Measurements from ENCODE around the gene SRGAP2C. TPM values are rescaled to one million over a fixed set of nuclear protein-coding genes. Genes with fewer than 3 reads are reported as not detected.

SRGAP2C gene
- total RNA-seq, 1 experiment from 2014 or later, result 67.6 TPM

- Mint-ChIP-seq H3K27me3 (ENCODE audit: low read depth) (no peaks in the 10 kb centered on the region), H3K9me3 (peaks cover 6% of the 10 kb centered on the region; the same call in 1 of the 2 replicates), H3K27ac (no peak overlapping the region), H3K4me1 (no peaks in the 10 kb centered on the region), H3K36me3 (0 out of 2 replicates have a peak, but pooled peaks cover 2% of the 10 kb centered on the region), H3K4me3 (no peak overlapping the region)
- POLR2A ChIA-PET, result no interaction called here
- TF ChIP-seq FOXJ3 (CRISPR knock-in tag; IDR thresholded peaks at IDR 0.05; ENCODE audit: borderline replicate concordance) (no peak), ATF1 (CRISPR knock-in tag; IDR thresholded peaks at IDR 0.05) (no peak), TEAD1 (CRISPR knock-in tag; IDR thresholded peaks at IDR 0.05) (no peak), MXD4 (CRISPR knock-in tag; IDR thresholded peaks at IDR 0.05; ENCODE audit: borderline replicate concordance) (no peak), NR2C2 (CRISPR knock-in tag; IDR thresholded peaks at IDR 0.05) (no peak), ZMAT4 (CRISPR knock-in tag; IDR thresholded peaks at IDR 0.05) (no peak), ZNF121 (CRISPR knock-in tag; IDR thresholded peaks at IDR 0.05) (no peak), IRF2 (CRISPR knock-in tag; IDR thresholded peaks at IDR 0.05; ENCODE audit: borderline replicate concordance, low read depth) (no peak), GABPB1 (CRISPR knock-in tag; IDR thresholded peaks at IDR 0.05) (no peak), MYBL2 (CRISPR knock-in tag; IDR thresholded peaks at IDR 0.05) (no peak)
- TF ChIP-seq, protein P1, sequence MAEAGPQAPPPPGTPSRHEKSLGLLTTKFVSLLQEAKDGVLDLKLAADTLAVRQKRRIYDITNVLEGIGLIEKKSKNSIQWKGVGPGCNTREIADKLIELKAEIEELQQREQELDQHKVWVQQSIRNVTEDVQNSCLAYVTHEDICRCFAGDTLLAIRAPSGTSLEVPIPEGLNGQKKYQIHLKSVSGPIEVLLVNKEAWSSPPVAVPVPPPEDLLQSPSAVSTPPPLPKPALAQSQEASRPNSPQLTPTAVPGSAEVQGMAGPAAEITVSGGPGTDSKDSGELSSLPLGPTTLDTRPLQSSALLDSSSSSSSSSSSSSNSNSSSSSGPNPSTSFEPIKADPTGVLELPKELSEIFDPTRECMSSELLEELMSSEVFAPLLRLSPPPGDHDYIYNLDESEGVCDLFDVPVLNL (CRISPR knock-in tag; IDR thresholded peaks at IDR 0.05; ENCODE audit: borderline replicate concordance, low read depth), result no peak
- TF ChIP-seq, protein P2, sequence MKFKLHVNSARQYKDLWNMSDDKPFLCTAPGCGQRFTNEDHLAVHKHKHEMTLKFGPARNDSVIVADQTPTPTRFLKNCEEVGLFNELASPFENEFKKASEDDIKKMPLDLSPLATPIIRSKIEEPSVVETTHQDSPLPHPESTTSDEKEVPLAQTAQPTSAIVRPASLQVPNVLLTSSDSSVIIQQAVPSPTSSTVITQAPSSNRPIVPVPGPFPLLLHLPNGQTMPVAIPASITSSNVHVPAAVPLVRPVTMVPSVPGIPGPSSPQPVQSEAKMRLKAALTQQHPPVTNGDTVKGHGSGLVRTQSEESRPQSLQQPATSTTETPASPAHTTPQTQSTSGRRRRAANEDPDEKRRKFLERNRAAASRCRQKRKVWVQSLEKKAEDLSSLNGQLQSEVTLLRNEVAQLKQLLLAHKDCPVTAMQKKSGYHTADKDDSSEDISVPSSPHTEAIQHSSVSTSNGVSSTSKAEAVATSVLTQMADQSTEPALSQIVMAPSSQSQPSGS (CRISPR knock-in tag; IDR thresholded peaks at IDR 0.05; ENCODE audit: borderline replicate concordance, low read depth), result no peak
- TF ChIP-seq, protein P3, sequence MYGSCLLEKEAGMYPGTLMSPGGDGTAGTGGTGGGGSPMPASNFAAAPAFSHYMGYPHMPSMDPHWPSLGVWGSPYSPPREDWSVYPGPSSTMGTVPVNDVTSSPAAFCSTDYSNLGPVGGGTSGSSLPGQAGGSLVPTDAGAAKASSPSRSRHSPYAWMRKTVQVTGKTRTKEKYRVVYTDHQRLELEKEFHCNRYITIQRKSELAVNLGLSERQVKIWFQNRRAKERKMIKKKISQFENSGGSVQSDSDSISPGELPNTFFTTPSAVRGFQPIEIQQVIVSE (CRISPR knock-in tag; IDR thresholded peaks at IDR 0.05; ENCODE audit: borderline replicate concordance), result no peak
- DNase-seq (ENCODE audit: low spot score), result no peak
- CTCF ChIA-PET, result no interaction called here
- no peak for ATAC-seq
Measured at GRCh38 chr1:121408354-121408753, 223.6 kb downstream of the SRGAP2C start.

DNA sequence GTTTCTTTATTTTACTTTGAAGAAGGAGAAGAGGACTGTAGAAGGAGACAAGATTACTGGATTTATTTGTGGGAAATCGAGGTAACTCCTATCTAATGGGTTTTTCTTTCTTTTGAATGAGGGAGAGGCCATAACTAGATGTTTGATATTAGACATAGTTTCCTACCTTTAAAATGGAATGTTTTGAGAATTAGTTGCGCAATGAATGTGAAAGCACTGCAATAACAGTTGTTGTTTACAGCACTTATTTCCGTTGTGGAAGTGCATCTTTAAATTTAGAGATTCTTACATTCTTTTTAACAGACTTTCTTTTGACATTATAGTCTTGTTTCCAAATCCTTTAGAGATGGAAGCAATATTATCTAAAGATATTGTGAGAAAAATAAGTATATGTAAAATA lies 229.0 kb downstream of the SRGAP2C start:
- ATAC-seq, result no peak
- no peak overlapping the region for H3K27ac Mint-ChIP-seq
- H3K4me3 Mint-ChIP-seq, result no peak overlapping the region
- H3K4me1 Mint-ChIP-seq, result peaks cover 5% of the 10 kb centered on the region
- CTCF ChIA-PET, result no interaction called here
- H3K27me3 Mint-ChIP-seq (ENCODE audit: low read depth), result no peaks in the 10 kb centered on the region
- H3K9me3 Mint-ChIP-seq, result no peaks in the 10 kb centered on the region
- POLR2A ChIA-PET, result no interaction called here
- H3K36me3 Mint-ChIP-seq, result no peaks in the 10 kb centered on the region
- DNase-seq (ENCODE audit: low spot score), result no peak
- TF ChIP-seq CBFB (CRISPR knock-in tag; IDR thresholded peaks at IDR 0.05; ENCODE audit: low read depth) (no peak), GABPB1 (CRISPR knock-in tag; IDR thresholded peaks at IDR 0.05) (no peak), SOX15 (CRISPR knock-in tag; IDR thresholded peaks at IDR 0.05) (no peak), NFE2L1 (CRISPR knock-in tag; IDR thresholded peaks at IDR 0.05) (no peak), AFF4 (CRISPR knock-in tag; IDR thresholded peaks at IDR 0.05; ENCODE audit: borderline replicate concordance) (no peak), PRRX2 (CRISPR knock-in tag; IDR thresholded peaks at IDR 0.05) (no peak), OVOL2 (CRISPR knock-in tag; IDR thresholded peaks at IDR 0.05; ENCODE audit: borderline replicate concordance) (no peak)
- TF ChIP-seq, protein P4, sequence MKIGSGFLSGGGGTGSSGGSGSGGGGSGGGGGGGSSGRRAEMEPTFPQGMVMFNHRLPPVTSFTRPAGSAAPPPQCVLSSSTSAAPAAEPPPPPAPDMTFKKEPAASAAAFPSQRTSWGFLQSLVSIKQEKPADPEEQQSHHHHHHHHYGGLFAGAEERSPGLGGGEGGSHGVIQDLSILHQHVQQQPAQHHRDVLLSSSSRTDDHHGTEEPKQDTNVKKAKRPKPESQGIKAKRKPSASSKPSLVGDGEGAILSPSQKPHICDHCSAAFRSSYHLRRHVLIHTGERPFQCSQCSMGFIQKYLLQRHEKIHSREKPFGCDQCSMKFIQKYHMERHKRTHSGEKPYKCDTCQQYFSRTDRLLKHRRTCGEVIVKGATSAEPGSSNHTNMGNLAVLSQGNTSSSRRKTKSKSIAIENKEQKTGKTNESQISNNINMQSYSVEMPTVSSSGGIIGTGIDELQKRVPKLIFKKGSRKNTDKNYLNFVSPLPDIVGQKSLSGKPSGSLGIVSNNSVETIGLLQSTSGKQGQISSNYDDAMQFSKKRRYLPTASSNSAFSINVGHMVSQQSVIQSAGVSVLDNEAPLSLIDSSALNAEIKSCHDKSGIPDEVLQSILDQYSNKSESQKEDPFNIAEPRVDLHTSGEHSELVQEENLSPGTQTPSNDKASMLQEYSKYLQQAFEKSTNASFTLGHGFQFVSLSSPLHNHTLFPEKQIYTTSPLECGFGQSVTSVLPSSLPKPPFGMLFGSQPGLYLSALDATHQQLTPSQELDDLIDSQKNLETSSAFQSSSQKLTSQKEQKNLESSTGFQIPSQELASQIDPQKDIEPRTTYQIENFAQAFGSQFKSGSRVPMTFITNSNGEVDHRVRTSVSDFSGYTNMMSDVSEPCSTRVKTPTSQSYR (CRISPR knock-in tag; IDR thresholded peaks at IDR 0.05), result no peak
- TF ChIP-seq, protein P5, sequence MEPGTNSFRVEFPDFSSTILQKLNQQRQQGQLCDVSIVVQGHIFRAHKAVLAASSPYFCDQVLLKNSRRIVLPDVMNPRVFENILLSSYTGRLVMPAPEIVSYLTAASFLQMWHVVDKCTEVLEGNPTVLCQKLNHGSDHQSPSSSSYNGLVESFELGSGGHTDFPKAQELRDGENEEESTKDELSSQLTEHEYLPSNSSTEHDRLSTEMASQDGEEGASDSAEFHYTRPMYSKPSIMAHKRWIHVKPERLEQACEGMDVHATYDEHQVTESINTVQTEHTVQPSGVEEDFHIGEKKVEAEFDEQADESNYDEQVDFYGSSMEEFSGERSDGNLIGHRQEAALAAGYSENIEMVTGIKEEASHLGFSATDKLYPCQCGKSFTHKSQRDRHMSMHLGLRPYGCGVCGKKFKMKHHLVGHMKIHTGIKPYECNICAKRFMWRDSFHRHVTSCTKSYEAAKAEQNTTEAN (CRISPR knock-in tag; IDR thresholded peaks at IDR 0.05), result no peak
- TF ChIP-seq, protein P6, sequence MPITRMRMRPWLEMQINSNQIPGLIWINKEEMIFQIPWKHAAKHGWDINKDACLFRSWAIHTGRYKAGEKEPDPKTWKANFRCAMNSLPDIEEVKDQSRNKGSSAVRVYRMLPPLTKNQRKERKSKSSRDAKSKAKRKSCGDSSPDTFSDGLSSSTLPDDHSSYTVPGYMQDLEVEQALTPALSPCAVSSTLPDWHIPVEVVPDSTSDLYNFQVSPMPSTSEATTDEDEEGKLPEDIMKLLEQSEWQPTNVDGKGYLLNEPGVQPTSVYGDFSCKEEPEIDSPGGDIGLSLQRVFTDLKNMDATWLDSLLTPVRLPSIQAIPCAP (CRISPR knock-in tag; IDR thresholded peaks at IDR 0.05), result no peak

Data from WTC11 (cell line).